Endothelial cell of coronary artery (primary cell): ENCODE results near the gene PSMB1. TPM values are rescaled to one million over a fixed set of nuclear protein-coding genes. Genes with fewer than 3 reads are reported as not detected.

Source experiments
- total RNA-seq: library from RNA; depleted of rRNA; stranded (reverse); fragments of >200 nt; gene quantifications from 2 replicates; pipeline ENCODE4 v1.2.3, GENCODE V29; 2014

PSMB1 gene
- total RNA-seq = 303 and 359 TPM in 2 replicates

GRCh38 chr6:170552765-170553533 lies at the start of gene PSMB1:
Gene PSMB1, minus strand, starts transcription at chr6:170553307. Its CDS starts 65 bp downstream, at chr6:170553242.

GRCh38 chr6:170584181-170584953 lies 31.3 kb upstream of the PSMB1 start, which contains the start of gene PDCD2:
Gene PDCD2, minus strand, starts transcription at chr6:170584637. Its CDS starts 56 bp downstream, at chr6:170584581.

GRCh38 chr6:170554013-170554795 lies 1.1 kb upstream of the PSMB1 start, which contains the start of gene TBP:
Gene TBP, plus strand, starts transcription at chr6:170554369. Its CDS starts 2,661 bp downstream, at chr6:170557030.

Other genes with a start within 250 kb of the PSMB1 start
- gene FAM120B, start 246.5 kb downstream of the PSMB1 start, total RNA-seq = 11.4 and 12.8 TPM in 2 replicates
- 8.4 and 10.4 TPM in 2 replicates for gene TBP, start 1.1 kb upstream of the PSMB1 start, total RNA-seq
- 40.7 and 52.9 TPM in 2 replicates for gene PDCD2, start 31.3 kb upstream of the PSMB1 start, total RNA-seq